Measurements from ENCODE around the gene WWC1. TPM values are rescaled to one million over a fixed set of nuclear protein-coding genes. Genes with fewer than 3 reads are reported as not detected.
A peak's percentile ranks its signal among the peaks of the same experiment; 100 is the strongest.
"Not testable (repeated sequence)": the region's sequence is repeated elsewhere in the genome, so short reads cannot be mapped to it uniquely, and the experiment has no call there.

The WWC1 gene
- total RNA-seq, 1 donor from 2014 or later: 87.2 TPM

GRCh38 chr5:168329302-168329701 is 37.9 kb downstream of the WWC1 start:
- TF ChIP-seq CTCF (conservative IDR thresholded peaks at IDR 0.05; ENCODE audit: low read depth, low read length): no peak
- peak; percentile 59 for DNase-seq (ENCODE audit: low read depth)
- peak overlapping the region; percentile 32 for H3K4me3 ChIP-seq (ENCODE audit: low read depth, low read length)

- no peak for DNase-seq (ENCODE audit: low read depth)
- no peak for TF ChIP-seq CTCF (conservative IDR thresholded peaks at IDR 0.05; ENCODE audit: low read depth, low read length)
- no peak overlapping the region for H3K4me3 ChIP-seq (ENCODE audit: low read depth, low read length)
Measured at GRCh38 chr5:168332042-168332441, 40.6 kb downstream of the WWC1 start.

GRCh38 chr5:168334280-168334679 is 42.8 kb downstream of the WWC1 start:
- DNase-seq (ENCODE audit: low read depth): no peak
- no peak overlapping the region for H3K4me3 ChIP-seq (ENCODE audit: low read depth, low read length)
- TF ChIP-seq CTCF (conservative IDR thresholded peaks at IDR 0.05; ENCODE audit: low read depth, low read length): no peak

- DNase-seq (ENCODE audit: low read depth): peak; percentile 61
- TF ChIP-seq CTCF (conservative IDR thresholded peaks at IDR 0.05; ENCODE audit: low read depth, low read length): no peak
- H3K4me3 ChIP-seq (ENCODE audit: low read depth, low read length): no peak overlapping the region
Measured at GRCh38 chr5:168334695-168335094, 43.2 kb downstream of the WWC1 start.

- no peak overlapping the region for H3K4me3 ChIP-seq (ENCODE audit: low read depth, low read length)
- no peak for TF ChIP-seq CTCF (conservative IDR thresholded peaks at IDR 0.05; ENCODE audit: low read depth, low read length)
- no peak for DNase-seq (ENCODE audit: low read depth)
Measured at GRCh38 chr5:168337361-168337760, 45.9 kb downstream of the WWC1 start.

- H3K4me3 ChIP-seq (ENCODE audit: low read depth, low read length): no peak overlapping the region
- DNase-seq (ENCODE audit: low read depth): no peak
- TF ChIP-seq CTCF (conservative IDR thresholded peaks at IDR 0.05; ENCODE audit: low read depth, low read length): peak; percentile 29
Measured at GRCh38 chr5:168339109-168339771, 47.8 kb downstream of the WWC1 start.

- DNase-seq (ENCODE audit: low read depth); H3K4me3 ChIP-seq (ENCODE audit: low read depth, low read length): not testable (repeated sequence)
Measured at GRCh38 chr5:168339772-168340140, 48.3 kb downstream of the WWC1 start.
